ENCODE results near the gene LHFPL6.

Gene LHFPL6

GRCh38 chr13:39590466-39591036, 12.4 kb downstream of the LHFPL6 start:
- no peak for DNase-seq

GRCh38 chr13:39588384-39588783, 14.6 kb downstream of the LHFPL6 start:
- no peak for DNase-seq

GRCh38 chr13:39587939-39588338, 15.1 kb downstream of the LHFPL6 start:
- no peak for DNase-seq

- no peak for DNase-seq
Observed at GRCh38 chr13:39586958-39587605, 15.9 kb downstream of the LHFPL6 start.

DNA sequence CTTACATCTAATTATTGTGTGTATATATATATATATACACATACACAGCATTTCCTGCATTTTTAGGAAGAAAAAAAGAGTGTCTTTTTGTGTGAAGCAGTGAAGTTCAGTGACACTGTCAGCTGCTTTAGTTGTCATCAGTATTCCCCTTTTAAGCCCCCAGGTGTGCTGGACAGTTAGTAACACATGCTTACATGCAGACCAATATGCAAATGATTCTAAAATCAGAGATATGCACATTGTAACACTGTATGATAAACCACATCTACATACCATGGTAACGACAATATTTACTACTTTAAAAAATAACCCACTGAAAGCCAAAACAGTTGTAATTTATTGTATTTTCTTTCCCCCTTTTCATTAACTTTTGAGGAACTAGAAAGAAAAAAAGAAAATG, 16.8 kb downstream of the LHFPL6 start:
- DNase-seq = no peak

- no peak for DNase-seq
Observed at GRCh38 chr13:39585219-39585618, 17.8 kb downstream of the LHFPL6 start.

DNA sequence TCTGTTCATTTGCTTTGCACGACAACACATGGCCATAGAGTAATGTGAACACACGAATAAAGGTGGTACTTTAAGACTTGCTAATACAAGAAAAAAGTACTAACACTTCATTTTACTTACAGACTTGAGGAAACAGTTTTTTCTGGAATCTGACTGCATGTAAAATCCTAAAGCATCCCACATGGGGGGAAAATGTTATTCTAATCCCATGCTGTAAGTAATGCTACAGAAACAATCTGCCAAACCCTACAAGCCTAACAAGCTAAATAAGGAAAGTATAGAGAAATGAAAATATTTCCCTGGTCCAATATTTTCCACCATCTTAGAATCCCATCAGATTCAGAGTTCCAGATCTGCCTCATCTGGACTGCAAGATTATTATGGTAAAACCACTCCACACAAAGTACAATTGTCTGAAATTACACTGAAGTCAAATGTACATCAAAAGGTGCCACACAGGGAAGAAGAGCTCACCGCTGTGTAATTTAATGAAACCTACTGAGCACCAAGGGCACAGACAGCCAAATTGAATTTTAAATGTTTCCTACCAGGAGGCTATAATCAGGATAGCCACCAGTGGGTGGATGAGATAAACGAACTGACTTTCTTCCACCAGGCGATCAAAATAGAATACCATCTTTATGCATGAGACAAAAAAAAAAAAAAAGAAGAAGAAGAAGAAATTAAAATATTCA, 22.0 kb downstream of the LHFPL6 start:
- no peak for DNase-seq

- DNase-seq = no peak
Observed at GRCh38 chr13:39578821-39579291, 24.1 kb downstream of the LHFPL6 start.

DNA sequence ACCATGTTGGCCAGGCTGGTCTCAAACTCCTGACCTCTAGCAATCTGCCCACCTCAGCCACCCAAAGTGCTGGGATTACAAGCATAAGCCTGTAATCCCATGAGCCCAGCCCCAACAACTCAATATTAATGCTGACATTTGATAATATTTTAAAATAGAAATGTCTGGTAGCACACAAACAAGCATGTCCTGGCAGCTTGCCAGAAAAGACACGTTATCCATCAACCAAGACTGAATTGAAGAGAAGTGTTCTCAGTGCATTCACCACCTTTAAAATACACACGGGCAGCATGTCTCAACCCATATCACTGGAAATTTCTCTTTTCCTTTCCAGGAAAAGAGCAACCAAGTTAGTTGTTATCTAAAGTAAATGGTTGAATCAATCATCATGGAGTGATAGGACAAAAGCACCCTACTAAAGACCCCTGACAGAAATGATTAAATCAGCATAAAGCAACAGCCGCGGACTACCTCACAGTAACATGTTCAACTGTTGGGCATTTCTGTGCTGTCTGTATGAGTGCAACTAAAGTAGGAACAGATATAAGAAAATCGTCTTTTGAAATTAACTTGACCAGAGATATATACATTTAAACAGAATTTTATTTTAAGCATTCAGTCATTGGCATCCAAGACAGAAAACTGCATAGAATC, 25.0 kb downstream of the LHFPL6 start:
- no peak for DNase-seq

- no peak for DNase-seq
Observed at GRCh38 chr13:39577203-39577602, 25.8 kb downstream of the LHFPL6 start.

DNA sequence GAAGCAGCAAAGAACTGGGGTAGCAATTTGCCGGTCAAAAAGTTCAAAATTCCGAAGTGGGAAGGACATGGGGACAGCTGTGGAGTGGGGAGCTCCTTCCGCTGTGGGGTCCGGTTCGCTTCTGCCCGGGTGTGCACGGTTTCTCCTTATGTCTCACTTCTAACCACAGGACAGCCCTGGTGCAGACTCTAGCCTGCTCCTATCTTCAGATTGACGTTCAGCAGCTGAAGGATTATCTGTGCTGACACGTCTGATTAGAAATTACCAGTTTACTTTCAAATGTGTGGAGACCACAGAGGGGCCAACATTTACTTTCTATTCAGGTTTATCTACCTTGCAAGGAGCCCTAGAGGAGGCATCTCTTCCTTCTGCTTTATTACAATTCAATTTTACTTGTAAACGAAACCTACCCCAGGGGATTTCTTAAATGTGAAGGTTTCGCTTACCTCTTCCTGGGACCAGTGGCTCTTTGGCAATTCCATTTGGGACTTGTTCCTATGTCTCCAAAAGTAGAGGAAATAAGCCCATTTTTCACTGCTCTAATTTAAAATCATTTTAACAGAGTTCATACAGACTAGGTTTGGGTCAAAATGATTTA, 27.3 kb downstream of the LHFPL6 start:
- no peak for DNase-seq

DNA sequence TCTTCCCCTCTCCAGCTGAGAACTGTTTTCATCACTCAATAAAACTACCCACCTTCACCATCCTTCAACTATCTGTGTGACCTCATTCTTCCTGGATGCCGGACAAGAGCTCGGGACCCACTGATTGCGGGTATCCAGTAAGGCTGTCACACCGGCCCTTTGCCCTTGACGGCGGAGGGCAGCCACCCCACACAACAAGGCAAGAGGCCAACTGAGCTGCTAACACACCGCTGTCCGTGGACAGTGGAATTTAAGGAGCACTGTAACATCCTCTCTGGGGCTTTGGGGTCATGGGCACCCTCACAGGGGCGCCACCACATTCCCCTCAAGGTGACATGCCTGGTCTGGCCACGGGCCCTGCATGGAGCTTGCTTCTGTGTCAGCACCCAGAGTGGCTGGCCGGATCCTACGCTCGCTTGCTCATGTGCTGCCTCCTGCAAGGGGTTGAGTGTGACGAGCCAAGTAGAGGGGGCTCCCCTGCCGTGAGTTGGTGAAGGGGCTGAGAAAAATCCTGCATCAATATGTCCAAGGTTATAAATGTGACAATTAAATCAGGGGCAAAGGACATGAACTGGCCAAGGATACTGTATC, 31.4 kb downstream of the LHFPL6 start:
- no peak for DNase-seq

GRCh38 chr13:39567569-39567968, 35.4 kb downstream of the LHFPL6 start:
- no peak for DNase-seq

DNA sequence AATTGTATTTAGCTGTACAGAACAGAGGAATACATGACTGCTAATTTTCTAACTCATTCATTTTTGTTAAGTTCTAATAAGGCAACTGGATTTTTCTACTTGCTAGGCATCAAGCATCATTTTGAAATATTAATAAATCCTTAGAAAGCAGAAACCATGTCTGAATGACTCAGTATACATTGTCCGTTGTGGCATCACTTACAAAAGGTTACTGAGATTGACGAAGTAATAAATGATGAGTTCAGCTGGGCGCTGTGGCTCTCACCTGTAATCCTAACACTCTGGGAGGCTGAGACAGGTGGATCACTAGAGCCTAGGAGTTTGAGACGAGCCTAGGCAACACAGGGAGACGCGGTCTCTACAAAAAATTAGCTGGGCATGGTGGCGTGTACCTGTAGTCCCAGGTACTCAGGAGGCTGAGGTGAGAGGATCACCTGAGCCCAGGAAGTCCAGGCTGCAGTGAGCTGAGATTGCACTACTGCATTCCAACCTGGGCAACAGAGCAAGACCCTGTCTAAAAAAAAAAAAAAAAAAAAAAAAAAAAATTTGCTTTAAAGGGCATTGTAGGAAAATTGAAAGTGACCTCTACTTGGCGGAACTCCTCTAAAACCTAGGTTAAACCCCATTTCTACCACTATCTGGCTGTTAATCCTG, 36.6 kb downstream of the LHFPL6 start:
- DNase-seq = no peak

DNA sequence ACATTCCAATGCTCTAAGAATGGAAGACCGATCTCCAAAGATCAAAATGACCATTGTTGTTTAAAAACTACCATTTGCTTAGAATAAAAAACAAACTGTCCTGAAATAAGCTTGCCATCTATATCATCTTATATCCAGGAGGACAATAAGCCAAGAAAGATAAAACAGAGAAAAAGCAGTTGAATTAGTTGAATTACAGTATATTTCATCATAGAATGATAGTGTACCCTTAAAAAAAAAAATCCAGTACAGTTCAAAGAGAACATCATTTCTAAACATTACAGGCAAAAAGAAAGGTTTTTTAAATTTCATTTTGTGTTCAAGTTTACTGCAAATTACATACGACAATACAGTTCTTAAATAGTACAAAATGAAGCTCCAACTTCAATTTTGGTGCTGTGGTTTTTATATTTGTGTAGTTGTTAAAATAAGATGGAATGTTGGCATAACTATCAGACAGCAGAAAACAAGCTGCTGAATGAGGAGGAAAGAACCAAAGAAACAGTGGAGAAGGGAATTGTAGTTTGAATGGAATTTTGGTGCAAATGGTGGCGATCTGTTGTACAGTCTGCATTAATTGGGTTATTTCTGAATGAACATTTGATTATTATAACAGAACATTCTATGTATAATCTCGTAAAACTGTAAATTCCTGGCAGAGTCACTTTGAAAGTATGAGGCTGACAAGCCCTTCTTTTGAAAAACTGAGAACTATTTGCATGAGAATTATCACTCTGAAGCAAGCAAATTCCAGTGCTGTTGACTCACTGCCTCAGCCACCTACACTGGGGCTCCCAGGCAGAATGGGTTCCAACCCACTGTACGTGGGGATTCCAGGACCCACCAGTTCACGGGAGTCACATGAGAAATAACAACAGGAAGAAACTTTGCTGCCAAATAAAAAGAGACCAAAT, 37.7 kb downstream of the LHFPL6 start:
- no peak for DNase-seq

- no peak for DNase-seq
Observed at GRCh38 chr13:39563470-39563735, 39.6 kb downstream of the LHFPL6 start.

GRCh38 chr13:39561971-39562370, 41.0 kb downstream of the LHFPL6 start:
- DNase-seq = no peak

DNA sequence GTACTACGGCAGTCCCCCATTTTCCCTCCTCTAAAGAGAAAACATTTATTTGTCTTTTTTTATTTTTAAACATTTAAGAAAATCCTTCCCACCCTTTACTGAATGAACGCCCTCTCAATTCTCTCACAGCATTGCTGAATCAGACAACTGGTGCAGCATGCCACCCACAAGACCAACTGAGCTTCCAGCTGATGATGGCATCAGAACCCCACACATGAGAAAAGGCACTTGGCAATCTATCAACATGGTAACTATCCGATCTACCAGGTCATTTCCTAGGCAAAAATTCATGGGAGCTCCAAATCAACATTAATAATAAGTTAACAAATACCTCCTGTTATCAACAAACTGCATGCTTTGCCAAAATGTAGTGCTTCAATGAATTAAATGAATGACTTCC, 43.1 kb downstream of the LHFPL6 start:
- DNase-seq = no peak

- no peak for DNase-seq
Observed at GRCh38 chr13:39557285-39557955, 45.6 kb downstream of the LHFPL6 start.

DNA sequence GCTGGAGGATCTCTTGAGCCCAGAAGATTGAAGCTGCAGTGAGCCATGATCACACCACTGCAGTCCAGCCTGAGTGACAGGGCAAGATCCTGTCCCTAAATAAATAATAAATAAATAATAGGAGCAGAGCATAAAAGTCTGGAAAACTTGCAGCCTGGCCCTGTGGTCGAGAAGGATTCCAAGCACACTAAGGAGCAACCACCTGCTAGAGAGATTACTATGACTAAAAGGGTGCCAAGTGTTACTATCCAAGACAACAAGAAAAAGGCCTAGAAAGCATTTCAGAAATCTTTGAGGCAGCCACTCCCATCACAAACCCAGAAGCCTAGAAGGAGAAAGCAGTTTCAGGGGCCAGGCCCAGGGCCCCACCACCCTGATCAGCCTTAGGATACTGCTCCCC, 46.1 kb downstream of the LHFPL6 start:
- no peak for DNase-seq

DNA sequence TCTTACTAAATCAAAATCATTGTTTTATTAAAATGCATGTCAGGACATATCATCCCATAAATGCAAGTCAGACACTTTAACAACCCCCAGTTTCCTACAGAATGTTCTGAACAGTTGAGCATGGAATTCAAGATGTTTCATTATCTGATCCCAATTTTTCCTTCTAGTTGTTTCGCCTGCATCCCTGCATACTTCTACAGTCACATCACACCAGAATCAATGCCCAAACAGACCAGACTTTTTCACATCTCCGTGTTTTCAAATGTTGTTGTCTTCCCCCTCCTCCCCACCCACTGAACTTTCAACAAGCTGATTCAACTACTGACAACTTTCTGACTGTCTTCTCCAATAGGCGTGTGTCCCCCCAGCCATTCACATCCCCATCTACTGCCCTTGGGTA, 48.6 kb downstream of the LHFPL6 start:
- no peak for DNase-seq

Measured in stimulated activated CD4-positive, alpha-beta T cell treated with anti-CD3 and anti-CD28 coated beads, Interleukin-2, amount 100 ng/mL, for 24 hours (primary cell).